HEK293T (cell line): ENCODE data around the gene ERAP2.

Source experiments
- CTCF ChIA-PET: fragments of 350-600 bp; formaldehyde crosslinking; extraction: SDS; loops from one replicate; lab custom pipeline; 2021; ENCODE audit warnings: antibody characterized with exemption, inconsistent platforms; lab: Yijun Ruan, JAX
- POLR2A ChIA-PET: fragments of 350-600 bp; formaldehyde crosslinking; extraction: SDS; loops from one replicate; lab custom pipeline; 2020; ENCODE audit warnings: antibody characterized with exemption, inconsistent platforms; lab: Yijun Ruan, JAX
- DNase-seq: peaks from one replicate; pipeline ENCODE4 v3.0.0; 2012; ENCODE audit warnings: mixed read lengths; ENCODE audit errors: extremely low spot score
- ARNT ChIP-seq: fragments of 450-650 bp; IDR thresholded peaks from 2 replicates; pipeline ENCODE4 v1.6.1; 2017; ENCODE audit warnings: mild to moderate bottlenecking
- BHLHE40 ChIP-seq: fragments of 450-650 bp; IDR thresholded peaks from 2 replicates; pipeline ENCODE4 v1.6.1; 2016; ENCODE audit warnings: mild to moderate bottlenecking, moderate library complexity, borderline replicate concordance
- CTBP1 ChIP-seq: fragments of 450-650 bp; IDR thresholded peaks from 2 replicates; pipeline ENCODE4 v1.6.1; 2016; ENCODE audit warnings: borderline replicate concordance
- ELF4 ChIP-seq: fragments of 450-650 bp; IDR thresholded peaks from 2 replicates; pipeline ENCODE4 v1.6.1; 2017; ENCODE audit warnings: antibody characterized with exemption
- FOXA1 ChIP-seq: fragments of 450-650 bp; IDR thresholded peaks from 2 replicates; pipeline ENCODE4 v1.6.1; 2016; ENCODE audit warnings: mild to moderate bottlenecking
- FOXK2 ChIP-seq: fragments of 450-650 bp; IDR thresholded peaks from 2 replicates; pipeline ENCODE4 v1.6.1; 2016; ENCODE audit warnings: mild to moderate bottlenecking
- FOXM1 ChIP-seq: fragments of 450-650 bp; IDR thresholded peaks from 2 replicates; pipeline ENCODE4 v1.6.1; 2017; ENCODE audit warnings: mild to moderate bottlenecking, borderline replicate concordance
- HDGF ChIP-seq: fragments of 450-650 bp; IDR thresholded peaks from 2 replicates; pipeline ENCODE4 v1.6.1; 2017; ENCODE audit warnings: antibody characterized with exemption, borderline replicate concordance
- L3MBTL2 ChIP-seq: fragments of 450-650 bp; conservative IDR thresholded peaks from 2 replicates; pipeline ENCODE4 v1.6.1; 2016; ENCODE audit warnings: mild to moderate bottlenecking
- LEF1 ChIP-seq: fragments of 450-650 bp; IDR thresholded peaks from 2 replicates; pipeline ENCODE4 v1.6.1; 2017; ENCODE audit warnings: mild to moderate bottlenecking, borderline replicate concordance
- NFRKB ChIP-seq: fragments of 450-650 bp; IDR thresholded peaks from 2 replicates; pipeline ENCODE4 v1.6.1; 2016; ENCODE audit warnings: mild to moderate bottlenecking, moderate library complexity
- SP1 ChIP-seq: fragments of 450-650 bp; IDR thresholded peaks from 2 replicates; pipeline ENCODE4 v1.6.1; 2017
- SUZ12 ChIP-seq: fragments of 450-650 bp; IDR thresholded peaks from 2 replicates; pipeline ENCODE4 v1.6.1; 2016; ENCODE audit warnings: mild to moderate bottlenecking
- TARDBP ChIP-seq: fragments of 450-650 bp; IDR thresholded peaks from 2 replicates; pipeline ENCODE4 v1.6.1; 2016
- ZNF384 ChIP-seq: fragments of 450-650 bp; IDR thresholded peaks from 2 replicates; pipeline ENCODE4 v1.6.1; 2016
- TF ChIP-seq, protein P1 (sequence below): fragments of 450-650 bp; IDR thresholded peaks from 2 replicates; pipeline ENCODE4 v1.6.1; 2016

ERAP2 gene

DNA sequence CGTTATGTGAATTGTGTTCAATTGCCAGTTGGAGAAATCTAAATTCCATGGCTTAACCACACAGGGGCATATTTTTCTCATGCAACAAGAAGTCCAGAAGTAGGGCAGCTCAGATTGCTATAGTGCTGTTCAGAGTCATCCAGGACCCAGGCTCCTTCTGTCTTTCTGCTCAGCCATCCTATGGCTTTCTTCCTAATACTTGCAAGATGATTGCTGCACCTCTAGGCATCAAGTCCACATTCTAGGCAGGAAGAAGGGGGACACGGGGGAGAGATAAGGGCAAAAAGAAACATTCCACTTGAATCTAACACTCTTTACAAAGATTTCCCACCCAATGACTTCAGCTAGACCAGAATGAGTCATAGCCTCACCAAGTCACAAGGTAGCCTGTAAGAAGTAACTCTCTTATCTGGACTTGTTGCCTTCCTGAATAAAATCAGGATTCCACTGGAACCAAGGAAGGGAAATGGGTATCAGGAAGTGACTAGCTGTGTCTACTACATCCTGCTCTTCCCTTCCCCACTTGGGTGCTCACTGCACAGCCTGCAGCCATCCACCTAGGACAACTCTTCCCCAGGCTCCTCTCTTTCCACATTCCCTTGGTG, 5.3 kb downstream of the ERAP2 start:
- no peak for DNase-seq
- POLR2A ChIA-PET: interaction anchor here (1.1 kb wide), 1 partner anchor 9 kb away, joined by 3 read pairs; no protein-coding TSS in a partner anchor
- CTCF ChIA-PET: interaction anchor here (1.2 kb wide), 1 partner anchor 12 kb away, joined by 3 read pairs; no protein-coding TSS in a partner anchor
- TF ChIP-seq HDGF: no peak
- TF ChIP-seq, protein P1, sequence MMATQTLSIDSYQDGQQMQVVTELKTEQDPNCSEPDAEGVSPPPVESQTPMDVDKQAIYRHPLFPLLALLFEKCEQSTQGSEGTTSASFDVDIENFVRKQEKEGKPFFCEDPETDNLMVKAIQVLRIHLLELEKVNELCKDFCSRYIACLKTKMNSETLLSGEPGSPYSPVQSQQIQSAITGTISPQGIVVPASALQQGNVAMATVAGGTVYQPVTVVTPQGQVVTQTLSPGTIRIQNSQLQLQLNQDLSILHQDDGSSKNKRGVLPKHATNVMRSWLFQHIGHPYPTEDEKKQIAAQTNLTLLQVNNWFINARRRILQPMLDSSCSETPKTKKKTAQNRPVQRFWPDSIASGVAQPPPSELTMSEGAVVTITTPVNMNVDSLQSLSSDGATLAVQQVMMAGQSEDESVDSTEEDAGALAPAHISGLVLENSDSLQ: no peak

DNA sequence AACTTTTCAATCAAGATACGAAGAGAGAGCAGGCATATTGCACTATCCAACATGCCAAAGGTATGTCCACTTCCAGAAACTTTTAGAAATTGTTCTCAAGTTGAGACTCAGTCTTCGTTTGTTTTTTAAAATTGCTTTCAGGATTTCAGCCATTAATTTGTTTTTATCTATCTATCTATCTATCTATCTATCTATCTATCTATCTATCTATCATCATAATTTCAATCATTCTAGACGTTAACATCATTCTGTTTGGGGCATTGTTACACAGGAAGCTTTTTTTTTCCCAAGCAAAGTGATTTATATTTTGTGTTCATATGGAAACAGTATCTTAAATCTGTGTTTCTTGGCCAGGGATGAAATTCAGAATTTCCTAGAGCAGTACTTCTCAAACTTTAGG, 7.6 kb downstream of the ERAP2 start:
- no peak for DNase-seq
- ChIA-PET POLR2A (no interaction called here), CTCF (no interaction called here)
- TF ChIP-seq NFRKB: no peak
- no peak for TF ChIP-seq L3MBTL2
- no peak for TF ChIP-seq TARDBP
- TF ChIP-seq HDGF: no peak
- no peak for TF ChIP-seq SUZ12
- TF ChIP-seq, protein P1: no peak
- TF ChIP-seq FOXA1: no peak
- no peak for TF ChIP-seq FOXK2
- no peak for TF ChIP-seq CTBP1
- TF ChIP-seq ZNF384: no peak
- TF ChIP-seq FOXM1: no peak
- no peak for TF ChIP-seq LEF1
- no peak for TF ChIP-seq SP1
- TF ChIP-seq ELF4: no peak

DNA sequence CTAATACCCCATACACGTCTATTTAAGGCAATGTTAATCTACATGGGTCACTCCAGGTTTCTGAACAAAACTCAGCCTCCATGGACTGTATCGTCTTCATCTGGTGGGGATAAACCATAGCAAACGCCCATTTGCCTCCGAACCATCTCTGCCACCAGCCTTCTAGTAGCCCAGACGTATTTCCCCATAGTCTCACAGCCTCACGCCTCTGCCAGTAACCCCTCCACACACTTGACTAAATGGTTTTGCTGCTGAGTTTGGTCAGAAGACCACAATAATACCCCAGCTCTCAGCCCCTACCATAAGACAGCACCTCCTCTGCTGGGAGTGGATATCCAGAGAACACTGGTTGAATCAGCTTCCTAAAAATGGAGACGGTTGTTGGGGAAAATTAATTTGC, 8.7 kb downstream of the ERAP2 start:
- no peak for DNase-seq
- POLR2A ChIA-PET: interaction anchor here (1.0 to 1.5 kb wide), 2 partner anchors 8 to 49 kb away, joined by 4 read pairs; no protein-coding TSS in a partner anchor
- CTCF ChIA-PET: interaction anchor here (0.6 to 2.1 kb wide), 4 partner anchors 8 to 24 kb away, joined by 3 to 7 read pairs (median 4); no protein-coding TSS in a partner anchor
- TF ChIP-seq FOXM1: no peak
- TF ChIP-seq BHLHE40: no peak
- TF ChIP-seq FOXK2: no peak
- no peak for TF ChIP-seq ZNF384
- TF ChIP-seq CTBP1: no peak
- no peak for TF ChIP-seq SUZ12
- no peak for TF ChIP-seq HDGF
- TF ChIP-seq TARDBP: no peak
- TF ChIP-seq SP1: no peak
- TF ChIP-seq NFRKB: no peak
- TF ChIP-seq, protein P1: no peak
- no peak for TF ChIP-seq ARNT
- no peak for TF ChIP-seq ELF4
- TF ChIP-seq LEF1: no peak
- TF ChIP-seq L3MBTL2: no peak
- no peak for TF ChIP-seq FOXA1

DNA sequence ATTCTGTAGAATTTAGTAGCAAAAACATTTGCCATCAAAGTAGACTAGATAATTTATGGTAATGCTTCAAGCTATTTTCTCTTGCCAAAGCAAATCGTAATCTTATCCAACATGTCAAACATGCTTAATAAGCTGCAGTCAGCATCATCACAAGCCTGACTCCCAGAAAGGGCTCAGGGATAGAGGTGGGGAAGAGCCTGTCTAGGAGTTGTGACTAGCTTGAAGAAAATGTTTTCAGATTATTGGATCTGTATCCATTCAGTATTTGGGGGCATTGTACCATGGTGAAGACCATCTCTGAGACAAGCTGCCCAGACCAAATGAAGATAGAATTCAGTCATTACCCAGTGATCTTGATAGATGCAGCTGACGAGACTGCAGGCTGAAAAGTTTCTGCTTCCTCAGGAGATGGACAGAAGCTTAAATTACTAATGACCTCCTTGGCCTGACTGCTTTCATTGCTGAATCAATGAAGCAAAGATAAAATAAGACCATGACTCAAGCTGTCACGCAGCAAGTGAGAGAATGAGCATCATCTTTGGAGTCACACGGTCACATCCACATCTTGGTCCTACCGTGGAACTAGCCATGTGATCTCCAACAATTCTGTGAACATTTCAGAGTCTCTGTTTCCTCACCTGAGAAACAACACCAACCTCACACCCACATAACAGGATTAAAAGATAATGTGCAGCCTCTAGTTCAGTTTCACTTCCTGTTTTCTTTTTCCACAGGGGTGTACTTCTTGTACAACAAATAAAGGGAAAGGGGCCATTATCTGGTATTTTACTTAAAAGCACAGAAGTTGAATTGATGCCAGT, 9.4 kb downstream of the ERAP2 start:
- no peak for TF ChIP-seq ARNT
- no peak for TF ChIP-seq LEF1
- TF ChIP-seq L3MBTL2: no peak
- no peak for TF ChIP-seq ZNF384
- TF ChIP-seq CTBP1: no peak
- no peak for TF ChIP-seq SP1
- no peak for TF ChIP-seq SUZ12
- TF ChIP-seq, protein P1: no peak
- TF ChIP-seq NFRKB: no peak
- no peak for TF ChIP-seq FOXA1
- DNase-seq: no peak
- ChIA-PET POLR2A (interaction anchor here (0.6 to 1.5 kb wide), 2 partner anchors 9 to 50 kb away, joined by 3 to 4 read pairs; partner anchors contain the start of gene LNPEP), CTCF (interaction anchor here (1.1 to 2.1 kb wide), 3 partner anchors 9 to 17 kb away, joined by 3 to 7 read pairs (median 3); no protein-coding TSS in a partner anchor)

DNA sequence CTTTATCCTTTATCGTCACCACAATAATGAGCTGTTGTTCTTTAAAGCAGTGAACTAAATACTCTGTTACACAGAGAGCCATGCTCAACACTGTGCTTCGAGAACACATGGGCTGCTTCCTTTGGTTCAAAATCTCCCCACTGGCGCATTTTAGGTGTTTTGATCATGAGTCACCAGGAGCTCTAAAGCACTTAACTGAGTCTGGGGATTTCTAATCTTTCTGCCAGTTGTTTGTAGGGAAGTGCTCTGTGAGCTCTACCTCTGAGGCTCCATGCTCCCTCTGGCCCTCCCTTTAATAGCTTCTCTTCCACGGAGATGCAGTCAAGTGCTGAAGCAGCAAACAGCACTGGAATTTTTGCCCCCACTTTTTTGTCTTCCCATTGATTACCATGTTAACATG, 17.0 kb downstream of the ERAP2 start:
- ChIA-PET POLR2A (no interaction called here), CTCF (interaction anchor here (0.8 kb wide), 1 partner anchor 8 kb away, joined by 3 read pairs; no protein-coding TSS in a partner anchor)
- DNase-seq: no peak
- TF ChIP-seq L3MBTL2 (no peak), ARNT (no peak), CTBP1 (no peak), BHLHE40 (no peak), TARDBP (no peak), FOXM1 (no peak), FOXA1 (no peak), HDGF (no peak), LEF1 (no peak), ELF4 (no peak)
